AG08395 (cell line): ENCODE measurements around the gene DRD2.
"Not testable (repeated sequence)": the region's sequence is repeated elsewhere in the genome, so short reads cannot be mapped to it uniquely, and the experiment has no call there.

Source experiments
- DNase-seq: peaks from one replicate; pipeline ENCODE4 v3.0.0; 2012; ENCODE audit warnings: mixed read lengths, low spot score

The DRD2 gene

GRCh38 chr11:113475160-113475761, at the start of gene DRD2:
Gene DRD2 (minus strand): TSS chr11:113475398. CDS start chr11:113424651, 50,747 bp downstream.
- DNase-seq, result no peak

GRCh38 chr11:113523906-113524305, 48.7 kb upstream of the DRD2 start:
- not testable (repeated sequence) for DNase-seq

- no peak for DNase-seq
These were observed 46.7 kb upstream of the DRD2 start for GRCh38 chr11:113521737-113522517.

DNA sequence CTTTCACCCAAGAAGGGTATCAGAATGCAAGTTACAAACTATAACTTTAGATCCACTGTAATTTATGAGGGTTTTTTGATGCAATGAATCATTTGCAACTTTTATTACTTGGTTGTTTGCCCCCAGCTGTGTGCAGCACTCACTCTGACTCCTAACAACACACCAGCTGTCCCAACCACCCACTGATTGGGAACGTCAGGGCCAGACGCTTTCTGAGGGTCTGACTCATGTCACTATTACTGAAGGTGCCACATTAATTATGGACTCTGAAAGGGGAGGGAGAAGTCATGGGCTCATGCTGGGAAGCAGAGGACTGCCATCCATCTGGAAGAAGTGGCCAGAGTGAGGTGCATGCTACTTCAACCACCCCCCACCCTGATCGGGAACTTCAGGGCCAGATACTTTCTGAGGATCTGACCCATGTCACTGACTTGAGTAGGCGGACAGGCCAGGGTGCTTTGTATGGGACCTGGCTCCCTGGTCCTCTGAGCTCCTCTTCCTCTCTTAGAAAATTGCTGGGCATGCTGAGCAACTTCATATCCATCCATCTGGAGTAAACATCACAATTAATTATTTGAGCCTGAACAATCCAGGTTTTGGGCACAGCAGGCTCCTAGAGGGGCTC, 44.9 kb upstream of the DRD2 start:
- no peak for DNase-seq

GRCh38 chr11:113518716-113519495, 43.7 kb upstream of the DRD2 start:
- no peak for DNase-seq

GRCh38 chr11:113517361-113517760, 42.2 kb upstream of the DRD2 start:
- DNase-seq, result no peak

- DNase-seq, result no peak
These were observed 39.7 kb upstream of the DRD2 start for GRCh38 chr11:113514856-113515255.

DNA sequence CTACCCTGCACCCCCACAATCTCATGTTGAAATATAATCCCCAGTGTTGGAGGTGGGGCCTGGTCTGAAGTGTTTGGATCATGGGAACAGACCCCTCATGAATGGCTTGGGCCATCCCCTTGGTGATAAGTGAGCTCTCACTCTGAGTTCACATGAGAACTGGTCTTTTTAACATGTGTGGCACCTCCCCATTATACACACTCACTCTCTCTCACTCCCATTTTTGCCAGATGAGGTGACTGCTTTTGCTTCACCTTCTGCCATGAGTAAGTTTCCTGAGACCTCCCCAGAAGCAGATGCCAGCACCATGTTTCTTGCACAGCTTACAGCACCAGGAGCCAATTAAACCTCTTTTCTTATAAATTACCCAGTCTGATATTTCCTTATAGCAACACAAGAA, 32.1 kb upstream of the DRD2 start:
- no peak for DNase-seq

GRCh38 chr11:113506893-113507292, 31.7 kb upstream of the DRD2 start:
- no peak for DNase-seq

- DNase-seq, result no peak
These were observed 31.3 kb upstream of the DRD2 start for GRCh38 chr11:113506461-113506860.

DNA sequence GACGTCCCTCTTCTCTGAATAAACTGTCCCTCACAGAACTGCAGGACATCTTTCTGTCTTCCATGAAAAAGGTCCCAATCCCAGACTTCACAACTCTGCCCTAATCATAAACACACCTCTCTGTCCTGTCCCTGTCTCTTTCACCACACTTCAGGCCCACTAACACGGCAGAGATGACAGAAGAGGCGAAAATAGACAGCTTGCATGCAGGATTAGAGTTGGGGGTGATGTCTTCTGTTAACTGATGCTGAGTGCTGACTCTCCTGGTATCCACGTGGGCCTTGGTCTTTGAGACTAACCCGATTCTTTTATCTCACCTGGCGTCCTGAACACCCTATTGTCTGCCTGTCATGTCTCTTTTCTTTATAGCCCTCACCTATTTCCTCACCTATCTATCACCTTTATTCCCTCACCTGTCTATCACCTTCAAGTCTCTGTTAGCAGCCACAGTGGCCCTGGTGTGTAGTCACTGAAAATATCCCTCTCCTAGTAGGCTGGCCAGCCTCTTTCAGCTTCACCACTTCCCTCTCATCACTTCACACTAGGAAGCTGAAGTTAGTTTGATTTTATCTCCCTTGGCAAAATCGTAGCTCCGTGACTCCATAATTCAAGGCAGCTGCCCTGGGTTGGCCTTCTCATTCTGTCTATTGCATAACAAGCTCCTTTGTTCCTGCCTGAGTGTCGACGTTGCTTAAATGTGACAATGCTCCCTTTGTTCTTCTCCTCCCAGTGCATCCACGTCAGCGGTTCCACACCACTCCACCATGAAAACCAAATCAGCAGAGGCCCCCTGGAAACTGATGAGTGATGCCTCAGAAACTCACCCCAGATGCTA, 30.6 kb upstream of the DRD2 start:
- DNase-seq, result peak; percentile 69

DNA sequence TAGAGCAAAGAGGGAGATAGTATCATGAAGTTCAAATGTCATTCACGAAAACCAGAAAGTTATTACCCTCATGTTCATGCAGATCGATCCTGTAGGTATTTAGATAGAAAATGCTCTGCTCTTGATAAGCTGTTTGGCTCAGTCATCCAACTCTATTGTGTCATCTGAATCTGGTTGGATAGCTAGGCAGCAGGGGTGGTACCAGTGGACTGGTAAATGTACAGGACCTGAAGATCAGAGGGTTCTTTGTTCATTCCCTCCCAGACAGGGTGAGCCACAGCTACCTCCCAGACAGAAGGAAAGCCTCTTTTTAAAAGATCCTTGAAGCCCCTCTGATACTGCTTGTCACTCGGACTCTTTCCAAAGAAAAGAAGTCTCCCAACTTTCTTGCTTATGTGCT, 29.8 kb upstream of the DRD2 start:
- DNase-seq, result no peak

GRCh38 chr11:113504586-113504985, 29.4 kb upstream of the DRD2 start:
- no peak for DNase-seq

DNA sequence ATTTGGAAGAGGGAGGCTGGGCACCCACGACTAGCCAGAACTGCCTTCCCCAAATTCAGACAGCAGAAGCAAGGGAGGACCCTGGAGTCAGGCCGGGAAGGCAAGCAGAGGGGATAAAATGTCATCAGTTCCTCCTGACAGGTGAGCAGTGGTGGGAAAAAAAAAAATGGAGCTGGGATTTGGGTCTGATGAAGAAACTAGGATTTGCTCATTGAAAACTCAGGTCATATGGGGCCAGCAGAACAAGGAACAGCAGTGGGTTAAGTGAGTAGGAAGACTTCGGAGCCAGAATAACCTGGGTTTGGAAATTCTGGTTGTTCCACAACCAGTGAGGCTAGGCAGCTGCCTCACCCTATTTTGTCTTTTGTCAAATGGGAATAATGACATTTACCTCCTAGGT, 28.9 kb upstream of the DRD2 start:
- DNase-seq, result no peak

- no peak for DNase-seq
These were observed 22.1 kb upstream of the DRD2 start for GRCh38 chr11:113497066-113497910.

DNA sequence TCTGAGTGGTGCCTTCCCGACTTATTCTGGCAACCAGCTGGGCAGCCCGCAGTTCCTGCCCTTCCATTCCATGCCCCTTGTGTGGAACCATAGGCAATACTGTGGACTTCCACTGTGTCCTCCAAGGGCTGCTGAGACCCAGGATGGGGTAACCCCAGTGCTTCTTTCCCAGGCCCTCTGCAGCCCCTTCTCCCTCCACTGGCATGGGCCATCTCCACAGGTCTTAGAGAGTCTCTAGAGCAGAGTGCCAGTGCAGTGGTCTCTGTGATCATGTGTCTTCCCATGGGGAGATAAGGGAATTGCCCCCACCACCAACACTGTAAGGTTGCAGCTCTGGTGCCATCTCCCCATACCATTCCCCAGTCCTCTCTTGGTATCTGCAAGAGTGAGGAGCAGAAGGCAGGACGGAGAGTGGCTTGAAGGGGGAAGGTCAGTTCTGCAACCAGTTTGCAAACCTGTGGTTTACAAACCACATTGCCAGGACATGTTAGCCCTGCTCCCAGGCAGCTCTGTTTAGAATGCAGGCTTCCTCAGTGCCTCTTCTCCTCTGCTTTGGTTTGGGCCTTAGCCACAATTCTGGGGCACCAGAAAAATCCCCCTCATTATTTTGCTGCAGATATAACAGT, 20.9 kb upstream of the DRD2 start:
- DNase-seq, result no peak

DNA sequence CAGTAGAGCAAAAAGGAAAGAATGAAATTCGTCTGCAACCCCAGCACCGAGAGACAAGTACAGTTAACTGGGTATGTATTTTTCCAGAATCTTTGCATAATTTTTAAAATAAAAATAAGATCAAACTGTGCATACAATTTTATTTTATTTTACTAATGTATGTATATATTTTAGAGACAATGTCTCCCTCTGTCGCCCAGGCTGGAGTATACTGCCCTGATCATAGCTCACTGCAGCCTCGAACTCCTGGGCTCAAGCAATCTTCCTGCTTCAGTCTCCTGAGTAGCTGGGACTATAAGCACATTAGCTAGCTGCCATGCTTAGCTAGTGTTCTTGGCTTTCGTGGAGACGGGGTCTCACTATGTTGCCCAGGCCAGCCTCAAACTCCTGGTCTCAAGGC, 18.8 kb upstream of the DRD2 start:
- DNase-seq, result no peak

GRCh38 chr11:113493206-113493605, 18.0 kb upstream of the DRD2 start:
- no peak for DNase-seq

DNA sequence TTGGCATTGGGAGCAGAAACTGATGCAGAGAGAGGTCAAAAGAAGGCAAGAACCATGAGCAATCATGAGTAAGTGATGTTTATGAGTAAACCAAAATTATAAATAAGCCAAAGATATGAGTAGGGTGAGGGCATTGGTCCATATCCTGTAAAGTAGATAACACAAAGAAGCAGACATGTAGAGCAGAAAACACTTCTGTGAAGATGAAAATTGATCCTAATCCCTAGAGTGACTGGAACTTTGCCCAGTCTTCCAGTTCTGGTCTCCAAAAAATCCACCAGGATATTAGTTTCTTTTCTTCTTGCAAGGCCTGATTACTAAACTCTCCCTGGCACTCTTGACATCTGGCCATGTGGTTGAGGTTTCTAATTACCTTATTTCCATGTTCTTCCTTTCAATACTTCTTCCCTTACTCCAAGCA, 13.7 kb upstream of the DRD2 start:
- no peak for DNase-seq

DNA sequence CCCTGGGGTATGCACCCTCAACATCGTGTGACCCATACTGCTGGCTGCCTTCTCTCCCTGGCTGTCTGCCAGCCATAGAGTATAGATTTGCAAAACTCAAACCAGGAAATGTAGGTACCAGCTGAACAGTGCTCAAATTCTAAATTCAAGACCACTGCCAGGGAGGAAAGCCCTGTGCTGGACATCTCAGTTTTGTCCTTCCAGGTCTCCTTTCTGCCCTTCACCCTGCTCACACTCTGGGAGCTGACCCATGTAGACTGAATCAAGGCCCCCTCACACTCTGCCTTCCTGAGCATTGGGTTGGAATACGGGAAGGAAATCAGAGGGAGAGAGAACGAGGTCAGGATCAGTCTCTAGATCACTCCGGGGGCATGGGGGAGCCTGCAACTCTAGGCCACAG, 12.4 kb upstream of the DRD2 start:
- DNase-seq, result no peak
